H1 (cell line): ENCODE data around the gene ZPR1. TPM values are rescaled to one million over a fixed set of nuclear protein-coding genes. Genes with fewer than 3 reads are reported as not detected.

Experiments used
- CTCF ChIA-PET: fragments of 300-600 bp; sonication (Branson Sonifier 250); formaldehyde crosslinking; loops from one replicate; lab custom pipeline; 2021; ENCODE audit not compliant: partially characterized antibody; lab: Charles Lee
- POLR2A ChIA-PET: fragments of 300-600 bp; sonication (Branson Sonifier 250); formaldehyde crosslinking; loops from one replicate; lab custom pipeline; 2021; ENCODE audit warnings: inconsistent platforms; ENCODE audit not compliant: partially characterized antibody; lab: Charles Lee
- DNase-seq, 2 experiments: peaks; one replicate each; pipeline versions ENCODE4 v3.0.0 to v3.0.0-alpha.2; 2010 to 2022; ENCODE audit warnings: low spot score in 2 of 2, low read depth in 1 of 2, mixed read lengths in 1 of 2
- FAIRE-seq: peaks from 2 replicates; lab custom pipeline; 2011; peaks lifted over from hg19 to GRCh38; lab: Jason Lieb, UNC
- H2AFZ ChIP-seq: 2 replicates; pipeline ENCODE4 v1.8.1; 2012; ENCODE audit warnings: low read length, inconsistent platforms
- H2AK5ac ChIP-seq: 2 replicates; pipeline ENCODE4 v1.6.1; 2013; ENCODE audit warnings: low read depth, low read length
- H2BK120ac ChIP-seq: replicated peaks from 2 replicates; pipeline ENCODE3; 2013; ENCODE audit warnings: low read depth, low read length, inconsistent platforms
- H2BK12ac ChIP-seq: 2 replicates; pipeline ENCODE4 v1.6.1; 2013; ENCODE audit warnings: low read depth, low read length
- H2BK15ac ChIP-seq: 2 replicates; pipeline ENCODE4 v1.6.1; 2013; ENCODE audit warnings: low read length
- H2BK20ac ChIP-seq: 2 replicates; pipeline ENCODE4 v1.6.1; 2013; ENCODE audit warnings: low read length
- H2BK5ac ChIP-seq: 2 replicates; pipeline ENCODE4 v1.6.1; 2013; ENCODE audit warnings: low read depth, low read length
- H3K14ac ChIP-seq: 2 replicates; pipeline ENCODE4 v1.6.1; 2013; ENCODE audit warnings: inconsistent platforms; ENCODE audit not compliant: insufficient read length
- H3K18ac ChIP-seq: 2 replicates; pipeline ENCODE4 v1.6.1; 2013; ENCODE audit warnings: low read length; ENCODE audit errors: extremely low read depth
- H3K23ac ChIP-seq: 2 replicates; pipeline ENCODE4 v1.6.1; 2013; ENCODE audit warnings: inconsistent platforms; ENCODE audit not compliant: insufficient read length
- H3K23me2 ChIP-seq: 2 replicates; pipeline ENCODE4 v1.6.1; 2013; ENCODE audit warnings: low read depth, low read length
- H3K27ac ChIP-seq: 2 replicates; pipeline ENCODE4 v1.6.1; 2011; ENCODE audit warnings: low read depth, low read length, inconsistent platforms
- H3K27me3 ChIP-seq, 4 experiments: replicated peaks in 1 of 4; 1 replicate in 1 of 4; 2 replicates in 3 of 4; pipeline versions ENCODE4 v1.6.1 to v1.8.1; 2011 to 2013; ENCODE audit warnings: low read length in 3 of 4, mild to moderate bottlenecking in 3 of 4, inconsistent platforms in 2 of 4, mixed read lengths in 2 of 4, moderate library complexity in 1 of 4; ENCODE audit not compliant: control insufficient read depth in 3 of 4, insufficient read depth in 3 of 4; ENCODE audit errors: extremely low read depth in 1 of 4
- H3K36me3 ChIP-seq, 4 experiments: 2 replicates each; pipeline versions ENCODE4 v1.6.1 to v1.8.1; 2011 to 2013; ENCODE audit warnings: mild to moderate bottlenecking in 4 of 4, low read length in 3 of 4, moderate library complexity in 2 of 4, control low read depth in 1 of 4, inconsistent platforms in 1 of 4; ENCODE audit not compliant: insufficient read depth in 4 of 4, control insufficient read depth in 2 of 4
- H3K4ac ChIP-seq: replicated peaks from 2 replicates; pipeline ENCODE3; 2013; ENCODE audit warnings: low read length, low read depth, mixed read lengths, inconsistent platforms; ENCODE audit not compliant: insufficient read length
- H3K4me1 ChIP-seq, 4 experiments: replicated peaks in 1 of 4; 1 replicate in 1 of 4; 2 replicates in 3 of 4; pipeline versions ENCODE4 v1.6.1 to v1.8.1; 2011 to 2013; ENCODE audit warnings: low read length in 3 of 4, inconsistent platforms in 2 of 4, mixed read lengths in 1 of 4; ENCODE audit not compliant: insufficient read depth in 4 of 4, control insufficient read depth in 3 of 4
- H3K4me2 ChIP-seq, 2 experiments: 2 replicates each; pipeline versions ENCODE4 v1.6.1 to v1.8.1; 2011 to 2013; ENCODE audit warnings: low read depth in 2 of 2, low read length in 2 of 2, control low read depth in 1 of 2, inconsistent platforms in 1 of 2, mild to moderate bottlenecking in 1 of 2; ENCODE audit not compliant: insufficient read depth in 1 of 2
- H3K4me3 ChIP-seq, 4 experiments: fragments of 200-600, 300-600 bp in 1 of 4; sonication (generic), shearing (Covaris generic), sonication (Bioruptor Twin) in 1 of 4; 2 replicates each; pipeline versions ENCODE4 v1.5.1 to v1.8.1; 2011 to 2016; ENCODE audit warnings: low read length in 4 of 4, low read depth in 3 of 4, control low read depth in 2 of 4, inconsistent platforms in 2 of 4, mild to moderate bottlenecking in 2 of 4, mixed read lengths in 1 of 4, moderate library complexity in 1 of 4; ENCODE audit not compliant: insufficient read depth in 2 of 4; ENCODE audit errors: extremely low read depth in 1 of 4
- H3K56ac ChIP-seq: replicated peaks from 2 replicates; pipeline ENCODE3; 2013; ENCODE audit warnings: low read depth, mild to moderate bottlenecking, mixed read lengths, low read length, inconsistent platforms; ENCODE audit not compliant: insufficient read length
- H3K79me1 ChIP-seq: 2 replicates; pipeline ENCODE4 v1.6.1; 2013; ENCODE audit warnings: low read depth, low read length, control low read depth
- H3K79me2 ChIP-seq, 2 experiments: 2 replicates each; pipeline versions ENCODE4 v1.6.1 to v1.8.1; 2012 to 2013; ENCODE audit warnings: low read length in 2 of 2, mild to moderate bottlenecking in 2 of 2, inconsistent platforms in 1 of 2; ENCODE audit not compliant: insufficient read depth in 2 of 2, control insufficient read depth in 1 of 2
- H3K9ac ChIP-seq, 4 experiments: replicated peaks in 1 of 4; 1 replicate in 1 of 4; 2 replicates in 3 of 4; pipeline versions ENCODE4 v1.6.1 to v1.8.1; 2011 to 2013; ENCODE audit warnings: low read depth in 3 of 4, low read length in 3 of 4, control low read depth in 2 of 4, mild to moderate bottlenecking in 2 of 4, moderate library complexity in 2 of 4, inconsistent platforms in 1 of 4; ENCODE audit errors: extremely low read depth in 1 of 4
- H3K9me3 ChIP-seq, 2 experiments: 2 replicates each; pipeline versions ENCODE4 v1.6.1 to v1.8.1; 2012 to 2013; ENCODE audit warnings: mild to moderate bottlenecking in 2 of 2, moderate library complexity in 2 of 2, control low read depth in 1 of 2, inconsistent platforms in 1 of 2, low read depth in 1 of 2, low read length in 1 of 2, mixed read lengths in 1 of 2; ENCODE audit not compliant: insufficient read depth in 2 of 2
- H4K20me1 ChIP-seq, 2 experiments: replicated peaks in 1 of 2; 2 replicates each; pipeline versions ENCODE3 to v1.8.1; 2011 to 2013; ENCODE audit warnings: inconsistent platforms in 2 of 2, low read length in 2 of 2, mild to moderate bottlenecking in 1 of 2; ENCODE audit not compliant: insufficient read depth in 2 of 2, control insufficient read depth in 1 of 2
- H4K5ac ChIP-seq: 2 replicates; pipeline ENCODE4 v1.6.1; 2013; ENCODE audit warnings: low read length, low read depth, mixed read lengths, inconsistent platforms; ENCODE audit not compliant: insufficient read length
- H4K8ac ChIP-seq: 2 replicates; pipeline ENCODE4 v1.8.0; 2013; ENCODE audit warnings: mild to moderate bottlenecking, moderate library complexity, low read length, inconsistent platforms; ENCODE audit not compliant: insufficient read depth; ENCODE audit errors: extremely low read depth
- H4K91ac ChIP-seq: replicated peaks from 2 replicates; pipeline ENCODE3; 2013; ENCODE audit warnings: low read length, mixed read lengths, inconsistent platforms; ENCODE audit not compliant: insufficient read length
- HDAC2 ChIP-seq, 2 experiments: fragments of 300-600 bp in 1 of 2; sonication (generic) in 1 of 2; IDR thresholded peaks; 2 replicates each; pipeline ENCODE4 v1.6.1; 2011 to 2012; ENCODE audit warnings: low read depth in 2 of 2, low read length in 2 of 2, mild to moderate bottlenecking in 2 of 2, moderate library complexity in 2 of 2, borderline replicate concordance in 1 of 2, inconsistent platforms in 1 of 2
- JUN ChIP-seq: IDR thresholded peaks from 2 replicates; pipeline ENCODE4 v1.6.1; 2011; ENCODE audit warnings: low read depth, mild to moderate bottlenecking, improper control_type of control experiment, low read length
- KDM4A ChIP-seq: IDR thresholded peaks from one replicate; pipeline ENCODE4 v1.7.1; 2012; ENCODE audit warnings: low read depth, mild to moderate bottlenecking, moderate library complexity, low read length, inconsistent platforms; ENCODE audit not compliant: severe bottlenecking
- WGBS, 2 experiments: shearing (Covaris generic) in 1 of 2; methylation state at CpG; one replicate each; pipeline versions ENCODE4 v1.1.6 to v1.1.7; 2013 to 2015; ENCODE audit warnings: low lambda C conversion rate in 2 of 2, mixed read lengths in 2 of 2, inconsistent platforms in 1 of 2, low coverage in 1 of 2, missing lambda C conversion rate in 1 of 2; ENCODE audit not compliant: insufficient replicate concordance in 2 of 2, insufficient coverage in 1 of 2, insufficient read length in 1 of 2; ENCODE audit errors: extremely low coverage in 1 of 2, missing lambda C conversion rate in 1 of 2; 5-methylcytosine and 5-hydroxymethylcytosine counted together
- polyA plus RNA-seq, 7 experiments: library from polyadenylated mRNA; depleted of rRNA in 3 of 7; stranded (reverse) in 5 of 7; unstranded in 2 of 7; fragments of >200 nt in 5 of 7; fragments of 200-250 nt in 2 of 7; gene quantifications; 1 replicate in 5 of 7; 2 replicates in 1 of 7; 4 replicates in 1 of 7; pipeline versions ENCODE4 v1.2.1 to v1.2.3, GENCODE V29; 2011 to 2013; ENCODE audit warnings: missing spikeins in 2 of 7, mixed read lengths in 2 of 7
- total RNA-seq: library from RNA; stranded (reverse); fragmentation: NEBNext Ultra II Directional; extraction: Animal tissue kit (Norgen Biotek cat#: 25700); gene quantifications from 2 replicates; pipeline ENCODE4 v1.2.1, GENCODE V29; 2021

Gene ZPR1
- total and polyA plus RNA-seq, 2 of the 8 experiments (the other 6 are each of a cell fraction or from before 2014, with no cell fraction given): 36.7 to 70.5 TPM

GRCh38 chr11:116823031-116823843 lies 35.4 kb upstream of the ZPR1 start, which contains the start of gene APOA4:
APOA4 (minus strand) TSS chr11:116823304; CDS start chr11:116823191, 113 bp downstream.
- DNase-seq (no peak), FAIRE-seq (no peak)
- H2BK120ac ChIP-seq: no peak within 1 kb of the TSS
- H4K8ac ChIP-seq: peak within 1 kb of the TSS; percentile 71
- no peaks in the 10 kb centered on the region for H3K23me2 ChIP-seq
- no peak within 1 kb of the TSS for H2BK15ac ChIP-seq
- H2BK12ac ChIP-seq: no peak within 1 kb of the TSS
- no peaks in the 10 kb centered on the region for H3K4me1 ChIP-seq
- H3K4ac ChIP-seq: no peak within 1 kb of the TSS
- no peak within 1 kb of the TSS for H2AK5ac ChIP-seq
- H3K79me1 ChIP-seq: no peaks in the 10 kb centered on the region
- H3K27ac ChIP-seq: no peak within 1 kb of the TSS
- no peak within 1 kb of the TSS for H3K14ac ChIP-seq
- H2BK20ac ChIP-seq: no peak within 1 kb of the TSS
- H4K91ac ChIP-seq: no peak within 1 kb of the TSS
- H2BK5ac ChIP-seq: no peak within 1 kb of the TSS
- H4K20me1 ChIP-seq: no peaks in the 10 kb centered on the region
- H3K79me2 ChIP-seq: no peaks in the 10 kb centered on the region
- no peaks in the 10 kb centered on the region for H3K36me3 ChIP-seq
- H3K23ac ChIP-seq: no peak within 1 kb of the TSS
- H3K4me2 ChIP-seq: no peak within 1 kb of the TSS
- H3K56ac ChIP-seq: no peak within 1 kb of the TSS
- H3K4me3 ChIP-seq: no peak within 1 kb of the TSS
- ChIA-PET CTCF (interaction anchor here (0.6 to 6.9 kb wide), 12 partner anchors 10 to 307 kb away, joined by 3 to 60 read pairs (median 4); partner anchors contain the start of genes APOA1, APOA5 and ZPR1), POLR2A (interaction anchor here (0.7 kb wide), 1 partner anchor 12 kb away, joined by 3 read pairs; no protein-coding TSS in a partner anchor)
- no peaks in the 10 kb centered on the region for H3K27me3 ChIP-seq
- H3K9me3 ChIP-seq: no peaks in the 10 kb centered on the region
- 91% methylated on average over 12 of the region's 16 CpGs; no CpG with 5 or more reads in 1 of the 2 experiments for WGBS, 2 experiments
- no peak within 1 kb of the TSS for H3K18ac ChIP-seq
- H2AFZ ChIP-seq: no peak within 1 kb of the TSS; the same call in 1 of the 2 replicates
- no peak within 1 kb of the TSS for H4K5ac ChIP-seq
- H3K9ac ChIP-seq: no peak within 1 kb of the TSS
- TF ChIP-seq KDM4A (no peak), JUN (no peak), HDAC2 (IDR thresholded peaks at IDR 0.05; ENCODE audit: borderline replicate concordance in 1 of 2, low read depth in 2 of 2, low read length in 2 of 2) (no peak)
